Esophagus muscularis mucosa (tissue), 4 donors: ENCODE data around the gene REEP6. TPM values are rescaled to one million over a fixed set of nuclear protein-coding genes. Genes with fewer than 3 reads are reported as not detected.

Experiments
- DNase-seq: peaks from one replicate; pipeline ENCODE4 v3.0.0-alpha.2; 2017; ENCODE audit errors: extremely low spot score
- H3K27ac ChIP-seq, 4 donors: fragments of 200-600 bp; sonication (generic); replicated peaks in 1 of 4; 1 replicate in 3 of 4; 2 replicates in 1 of 4; pipeline ENCODE4 v1.5.1; 2016 to 2019; ENCODE audit warnings: mild to moderate bottlenecking in 1 of 4
- H3K27me3 ChIP-seq, 4 donors: fragments of 200-600 bp; sonication (generic); one replicate each; pipeline versions ENCODE4 v1.5.1 to v1.6.0; 2016 to 2019
- H3K36me3 ChIP-seq, 4 donors: fragments of 200-600 bp; sonication (generic); one replicate each; pipeline ENCODE4 v1.5.1; 2016 to 2019
- H3K4me1 ChIP-seq, 4 donors: fragments of 200-600 bp; sonication (generic); one replicate each; pipeline ENCODE4 v1.5.1; 2016 to 2019
- H3K4me3 ChIP-seq, 4 donors: fragments of 200-600 bp; sonication (generic); 1 replicate in 2 of 4; 2 replicates in 2 of 4; pipeline ENCODE4 v1.5.1; 2016 to 2019; ENCODE audit warnings: mild to moderate bottlenecking in 4 of 4, moderate library complexity in 1 of 4
- H3K9me3 ChIP-seq, 4 donors: fragments of 200-600 bp; sonication (generic); 1 replicate in 3 of 4; 2 replicates in 1 of 4; pipeline ENCODE4 v1.5.1; 2016 to 2019
- EP300 ChIP-seq: sonication (generic); formaldehyde crosslinking; IDR thresholded peaks from one replicate; pipeline ENCODE4 v1.6.1; 2017; ENCODE audit warnings: antibody characterized with exemption
- POLR2A ChIP-seq: fragments of 450-650 bp; IDR thresholded peaks from one replicate; pipeline ENCODE4 v1.6.1; 2017; ENCODE audit warnings: antibody characterized with exemption, moderate library complexity, mild to moderate bottlenecking, low read depth
- POLR2AphosphoS5 ChIP-seq, 2 donors: sonication (generic); formaldehyde crosslinking; IDR thresholded peaks; one replicate each; pipeline ENCODE4 v1.6.1; 2017; ENCODE audit warnings: antibody characterized with exemption in 2 of 2
- WGBS: methylation state at CpG from one replicate; pipeline ENCODE4 v1.1.5; 2018; 5-methylcytosine and 5-hydroxymethylcytosine counted together
- intact Hi-C: fragments of 100-400 bp; cut with DNase I; formaldehyde crosslinking; loops from one replicate; pipeline ENCODE4 v1.15.1; 2023
- total RNA-seq, 4 donors: library from RNA; depleted of rRNA; stranded (reverse); fragments of >200 nt; gene quantifications; one replicate each; pipeline versions ENCODE4 v1.1.0 to v1.2.1, GENCODE V29; 2016
- TF ChIP-seq, protein P1 (sequence below), 3 experiments: fragments of 200-600 bp in 2 of 3; fragments of 450-650 bp in 1 of 3; sonication (generic) in 2 of 3; IDR thresholded peaks; one replicate each; pipeline ENCODE4 v1.5.1; 2017 to 2019; ENCODE audit warnings: antibody characterized with exemption in 3 of 3, mild to moderate bottlenecking in 2 of 3, moderate library complexity in 1 of 3

Gene REEP6
- total RNA-seq, 4 donors from 2014 or later, result 0.23 to 2.3 (median 0.99) TPM; not detected in 1

DNA sequence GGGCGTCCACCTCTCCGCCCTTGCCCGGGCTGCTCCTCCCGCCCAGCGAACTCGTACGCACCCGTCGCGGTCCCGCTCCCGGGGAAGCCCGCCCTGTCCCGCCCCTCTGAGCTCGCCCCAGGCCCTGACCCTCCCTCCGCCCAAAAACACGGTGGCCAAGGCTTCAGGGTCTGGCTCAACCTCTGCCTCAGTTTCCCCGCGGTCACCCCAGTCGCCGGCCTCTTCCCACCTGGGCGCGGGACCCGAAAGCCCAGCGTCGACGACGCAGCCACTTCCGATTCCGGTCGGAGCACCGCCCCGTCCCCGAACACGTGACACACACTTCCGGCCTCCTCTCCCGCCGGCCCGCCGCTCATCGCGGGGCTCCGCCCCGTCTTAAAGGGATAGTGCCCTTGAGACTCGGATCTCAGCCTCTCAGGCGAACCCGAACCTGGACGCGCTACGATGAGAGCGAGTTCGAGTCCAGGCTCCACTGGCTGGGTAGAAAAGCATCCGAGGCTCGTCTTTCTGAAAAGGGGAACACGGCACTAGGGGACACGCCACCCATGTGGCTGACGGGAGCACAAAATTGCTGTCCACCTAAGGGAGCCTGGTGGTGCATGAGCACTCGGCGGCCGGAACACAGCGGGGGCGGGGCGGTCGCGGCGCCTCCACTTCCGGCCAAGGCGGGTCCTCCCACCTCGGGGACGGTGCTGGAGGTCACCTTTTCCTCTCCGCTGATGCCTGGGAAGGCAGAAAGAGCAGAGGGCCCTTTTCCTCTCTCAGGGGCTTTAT lies 11.9 kb upstream of the REEP6 start, which contains the start of gene C19orf25:
C19orf25 (minus strand) TSS at position 282 of the 774 bp plus-strand sequence. CDS start 312 bp downstream, outside the sequence.
- Histone ChIP-seq H3K36me3 (peaks cover 0 to 33% (median 16%) of the 10 kb centered on the region in 4 donors), H3K27ac (peak within 1 kb of the TSS; percentile 71 to 79 (median 74)), H3K27me3 (peaks cover 0 to 16% (median 0%) of the 10 kb centered on the region in 4 donors), H3K4me1 (peaks cover 17 to 40% (median 33%) of the 10 kb centered on the region in 4 donors), H3K4me3 (peak within 1 kb of the TSS; percentile 80 to 98 (median 94)), H3K9me3 (no peaks in the 10 kb centered on the region)
- TF ChIP-seq EP300 (no peak), POLR2A (no peak), POLR2AphosphoS5 (IDR thresholded peaks at IDR 0.05) (peak; percentile 89 to 94)
- TF ChIP-seq, protein P1, sequence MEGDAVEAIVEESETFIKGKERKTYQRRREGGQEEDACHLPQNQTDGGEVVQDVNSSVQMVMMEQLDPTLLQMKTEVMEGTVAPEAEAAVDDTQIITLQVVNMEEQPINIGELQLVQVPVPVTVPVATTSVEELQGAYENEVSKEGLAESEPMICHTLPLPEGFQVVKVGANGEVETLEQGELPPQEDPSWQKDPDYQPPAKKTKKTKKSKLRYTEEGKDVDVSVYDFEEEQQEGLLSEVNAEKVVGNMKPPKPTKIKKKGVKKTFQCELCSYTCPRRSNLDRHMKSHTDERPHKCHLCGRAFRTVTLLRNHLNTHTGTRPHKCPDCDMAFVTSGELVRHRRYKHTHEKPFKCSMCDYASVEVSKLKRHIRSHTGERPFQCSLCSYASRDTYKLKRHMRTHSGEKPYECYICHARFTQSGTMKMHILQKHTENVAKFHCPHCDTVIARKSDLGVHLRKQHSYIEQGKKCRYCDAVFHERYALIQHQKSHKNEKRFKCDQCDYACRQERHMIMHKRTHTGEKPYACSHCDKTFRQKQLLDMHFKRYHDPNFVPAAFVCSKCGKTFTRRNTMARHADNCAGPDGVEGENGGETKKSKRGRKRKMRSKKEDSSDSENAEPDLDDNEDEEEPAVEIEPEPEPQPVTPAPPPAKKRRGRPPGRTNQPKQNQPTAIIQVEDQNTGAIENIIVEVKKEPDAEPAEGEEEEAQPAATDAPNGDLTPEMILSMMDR (IDR thresholded peaks at IDR 0.05), result no peak
- intact Hi-C loops, result no loop called here
- peak; percentile 97 for DNase-seq
- 2% methylated on average over 9 of the region's 71 CpGs for WGBS

DNA sequence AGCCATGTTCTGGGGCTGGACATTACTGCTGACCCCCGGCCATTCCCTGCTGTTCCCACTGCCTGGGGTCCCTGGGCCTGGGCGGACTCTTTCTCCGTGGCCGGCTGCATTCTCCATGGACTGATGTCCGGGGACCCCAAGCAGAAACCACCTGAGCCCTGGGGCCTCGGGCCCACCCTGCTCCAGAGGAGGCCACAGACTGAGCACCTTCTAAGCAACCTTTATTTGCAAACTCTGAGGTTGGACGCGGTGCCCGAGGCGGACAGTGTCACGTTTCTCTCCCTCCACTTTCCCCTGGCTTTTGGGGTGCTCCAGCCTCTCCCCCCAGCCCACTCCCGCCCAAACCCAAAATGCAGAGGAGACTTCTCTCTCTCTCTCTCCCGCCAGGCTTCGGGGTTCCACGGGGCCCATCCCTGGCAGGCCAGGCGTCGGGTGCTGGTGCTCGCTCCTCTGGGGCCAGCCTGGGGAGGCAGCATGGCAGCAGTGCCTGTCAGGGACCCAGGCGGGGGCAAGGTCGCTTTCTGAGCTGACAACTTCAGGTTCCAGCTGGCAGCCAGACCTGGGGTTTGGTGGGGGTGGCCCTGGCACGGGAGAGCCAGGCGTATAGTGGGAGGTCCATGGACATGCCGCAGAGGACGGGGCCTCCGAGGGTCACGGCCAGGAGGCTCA lies 9.6 kb upstream of the REEP6 start:
- intact Hi-C loops, result no loop called here
- H3K27ac ChIP-seq, result no peak overlapping the region
- peaks cover 0 to 11% (median under 1%) of the 10 kb centered on the region in 4 donors for H3K36me3 ChIP-seq
- no peak overlapping the region for H3K4me3 ChIP-seq
- H3K4me1 ChIP-seq, result peaks cover 15 to 30% (median 28%) of the 10 kb centered on the region in 4 donors
- DNase-seq, result no peak
- WGBS, result 89% methylated on average over 19 of the region's 26 CpGs
- TF ChIP-seq POLR2A, result no peak
- no peak for TF ChIP-seq EP300
- no peak for TF ChIP-seq POLR2AphosphoS5 (IDR thresholded peaks at IDR 0.05)
- TF ChIP-seq, protein P1 (IDR thresholded peaks at IDR 0.05), result no peak
- no peaks in the 10 kb centered on the region for H3K27me3 ChIP-seq
- H3K9me3 ChIP-seq, result no peaks in the 10 kb centered on the region

DNA sequence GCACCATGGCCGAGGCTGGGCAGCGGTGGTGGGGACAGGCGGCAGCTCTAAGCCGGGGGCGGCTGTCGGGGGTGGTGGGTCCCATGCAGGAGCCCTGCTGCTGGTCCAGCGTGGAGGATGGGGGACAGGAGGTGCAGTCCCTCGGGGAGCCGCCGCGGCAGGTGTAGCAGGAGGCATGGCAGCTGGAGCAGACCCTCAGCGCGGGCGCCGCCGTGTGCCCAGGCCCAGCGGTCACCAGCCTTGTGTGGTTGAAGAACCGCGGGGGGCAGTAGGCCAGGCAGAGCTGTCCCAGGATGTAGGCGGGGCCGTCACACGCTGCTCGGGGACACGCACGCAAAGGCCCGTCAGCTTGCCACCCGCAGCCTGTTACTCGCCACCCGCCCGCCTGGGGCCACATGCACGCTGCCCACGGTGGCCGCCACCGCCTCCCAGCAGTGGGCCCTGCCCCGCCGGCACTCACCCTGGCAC lies 9.1 kb upstream of the REEP6 start:
- Histone ChIP-seq H3K9me3 (no peaks in the 10 kb centered on the region), H3K4me3 (no peak overlapping the region), H3K36me3 (peaks cover 0 to 5% (median 0%) of the 10 kb centered on the region in 4 donors), H3K27me3 (no peaks in the 10 kb centered on the region), H3K27ac (no peak overlapping the region), H3K4me1 (peaks cover 15 to 27% (median 27%) of the 10 kb centered on the region in 4 donors)
- no peak for TF ChIP-seq POLR2AphosphoS5 (IDR thresholded peaks at IDR 0.05)
- TF ChIP-seq EP300, result no peak
- TF ChIP-seq, protein P1 (IDR thresholded peaks at IDR 0.05), result no peak
- TF ChIP-seq POLR2A, result no peak
- no peak for DNase-seq
- 92% methylated on average over 14 of the region's 36 CpGs for WGBS
- intact Hi-C loops, result no loop called here

DNA sequence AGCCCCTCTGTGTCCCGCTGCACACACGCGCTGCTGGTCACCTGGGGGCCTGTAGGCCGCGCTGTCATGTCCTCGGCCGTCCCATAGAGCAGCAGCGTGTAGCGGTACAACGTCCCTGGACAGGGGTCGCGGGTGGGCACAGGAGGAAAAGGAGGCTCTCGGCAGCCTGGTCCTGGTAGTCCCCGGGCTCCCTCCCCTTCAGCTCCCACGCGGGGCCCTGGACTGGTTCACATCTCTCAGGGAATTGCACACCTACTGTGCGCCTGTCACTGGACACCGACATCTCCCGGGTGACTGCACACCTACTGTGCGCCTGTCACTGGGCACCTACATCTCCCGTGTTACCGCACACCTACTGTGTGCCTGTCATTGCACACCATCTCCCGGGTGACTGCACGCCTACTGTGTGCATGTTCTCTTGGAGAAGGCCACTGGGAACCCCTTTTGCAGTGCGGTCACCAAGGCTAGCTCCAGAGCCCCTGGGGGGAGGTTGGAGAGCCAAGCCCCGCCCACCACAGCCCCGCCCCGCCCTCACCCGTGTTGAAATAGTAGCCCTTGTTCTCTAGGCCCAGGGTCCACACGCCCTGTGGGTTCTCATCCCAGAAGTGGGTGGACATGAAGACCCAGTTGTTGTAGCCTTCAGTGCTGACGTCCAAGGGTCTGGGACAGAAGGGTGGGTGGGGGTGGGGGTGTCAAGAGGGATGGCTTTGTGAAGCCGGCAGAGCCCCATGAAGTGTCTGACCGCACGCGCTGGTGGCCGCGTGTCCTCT lies 8.4 kb upstream of the REEP6 start:
- TF ChIP-seq EP300, result no peak
- TF ChIP-seq, protein P1 (IDR thresholded peaks at IDR 0.05), result no peak
- no peak for TF ChIP-seq POLR2A
- no peak for TF ChIP-seq POLR2AphosphoS5 (IDR thresholded peaks at IDR 0.05)
- no peaks in the 10 kb centered on the region for H3K9me3 ChIP-seq
- H3K36me3 ChIP-seq, result no peaks in the 10 kb centered on the region
- H3K4me3 ChIP-seq, result no peak overlapping the region
- H3K4me1 ChIP-seq, result peaks cover 15 to 21% (median 20%) of the 10 kb centered on the region in 4 donors
- no peaks in the 10 kb centered on the region for H3K27me3 ChIP-seq
- no peak for DNase-seq
- WGBS, result 79% methylated on average over 14 of the region's 37 CpGs
- no peak overlapping the region for H3K27ac ChIP-seq
- intact Hi-C loops, result no loop called here
